Neural cell (in vitro differentiated cells): Measurements from ENCODE around the gene HS2ST1. TPM values are rescaled to one million over a fixed set of nuclear protein-coding genes. Genes with fewer than 3 reads are reported as not detected.

Experiments
- H2AFZ ChIP-seq: fragments of 200-600, 300-800 bp; sonication (generic), shearing (Covaris generic); 2 replicates; pipeline ENCODE4 v1.6.0; 2014; ENCODE audit warnings: low read depth, mild to moderate bottlenecking, antibody characterized with exemption, low read length, moderate library complexity
- H3F3A ChIP-seq: fragments of 200-600 bp; shearing (Covaris generic); 2 replicates; pipeline ENCODE4 v1.6.1; 2016; ENCODE audit warnings: mild to moderate bottlenecking, moderate library complexity, mixed read lengths, antibody characterized with exemption, low read length; ENCODE audit not compliant: insufficient read depth, poor library complexity, severe bottlenecking
- H3K27ac ChIP-seq: fragments of 200-600, 300-800 bp; sonication (generic), shearing (Covaris generic); 2 replicates; pipeline ENCODE4 v1.5.1; 2014; ENCODE audit warnings: mild to moderate bottlenecking, low read length, moderate library complexity
- H3K27me3 ChIP-seq: fragments of 300-800, 200-600 bp; sonication (generic), shearing (Covaris generic); 2 replicates; pipeline ENCODE4 v1.6.0; 2014; ENCODE audit warnings: mild to moderate bottlenecking, low read depth, low read length, moderate library complexity; ENCODE audit not compliant: insufficient read depth
- H3K36me3 ChIP-seq: fragments of 300-800, 200-600 bp; sonication (generic), shearing (Covaris generic); 2 replicates; pipeline ENCODE4 v1.5.1; 2014; ENCODE audit warnings: mild to moderate bottlenecking, antibody characterized with exemption, low read length, moderate library complexity; ENCODE audit not compliant: insufficient read depth
- H3K4me2 ChIP-seq: fragments of 300-800, 200-600 bp; sonication (generic), shearing (Covaris generic); 2 replicates; pipeline ENCODE4 v1.6.0; 2014; ENCODE audit warnings: mild to moderate bottlenecking, low read length
- H3K4me3 ChIP-seq: fragments of 300-800, 200-600 bp; sonication (generic), shearing (Covaris generic); 2 replicates; pipeline ENCODE4 v1.5.1; 2014; ENCODE audit warnings: mild to moderate bottlenecking, low read length, moderate library complexity
- H3K79me2 ChIP-seq: fragments of 200-600 bp; shearing (Covaris generic); replicated peaks from 2 replicates; pipeline ENCODE4 v1.6.0; 2014; ENCODE audit warnings: mild to moderate bottlenecking, low read length, moderate library complexity; ENCODE audit not compliant: insufficient read depth
- H3K9ac ChIP-seq: fragments of 300-800, 200-600 bp; sonication (generic), shearing (Covaris generic); 2 replicates; pipeline ENCODE4 v1.6.1; 2016; ENCODE audit warnings: mild to moderate bottlenecking, low read length, mixed read lengths
- H3K9me2 ChIP-seq: fragments of 200-600 bp; shearing (Covaris generic); 2 replicates; pipeline ENCODE4 v1.6.1; 2016; ENCODE audit warnings: mild to moderate bottlenecking, low read length, mixed read lengths; ENCODE audit not compliant: insufficient read depth
- H3K9me3 ChIP-seq: fragments of 200-600, 300-800 bp; sonication (generic), shearing (Covaris generic); 2 replicates; pipeline ENCODE4 v1.6.1; 2016; ENCODE audit warnings: mild to moderate bottlenecking, mixed run types, low read length, moderate library complexity, mixed read lengths
- H4K20me1 ChIP-seq: fragments of 200-600 bp; shearing (Covaris generic); 2 replicates; pipeline ENCODE4 v1.6.1; 2016; ENCODE audit warnings: mild to moderate bottlenecking, mixed run types; ENCODE audit not compliant: insufficient read depth
- CTCF ChIP-seq: fragments of 450-650 bp; IDR thresholded peaks from 2 replicates; pipeline ENCODE4 v1.5.1; 2014; ENCODE audit warnings: antibody characterized with exemption, mild to moderate bottlenecking, moderate library complexity; ENCODE audit not compliant: poor library complexity, severe bottlenecking
- EP300 ChIP-seq: fragments of 450-650 bp; conservative IDR thresholded peaks from 2 replicates; pipeline ENCODE4 v1.6.1; 2014; ENCODE audit warnings: antibody characterized with exemption, mild to moderate bottlenecking, moderate library complexity; ENCODE audit not compliant: poor library complexity, severe bottlenecking
- EZH2 ChIP-seq: fragments of 200-600, 300-800 bp; shearing (Covaris generic), sonication (generic); IDR thresholded peaks from 2 replicates; pipeline ENCODE4 v1.6.1; 2014; ENCODE audit warnings: antibody characterized with exemption, low read length, borderline replicate concordance, mild to moderate bottlenecking; ENCODE audit not compliant: insufficient read depth, poor library complexity, severe bottlenecking
- MXI1 ChIP-seq: fragments of 450-650 bp; conservative IDR thresholded peaks from 2 replicates; pipeline ENCODE4 v1.6.1; 2014; ENCODE audit warnings: antibody characterized with exemption, mild to moderate bottlenecking; ENCODE audit not compliant: poor library complexity, severe bottlenecking
- POLR2AphosphoS5 ChIP-seq: IDR thresholded peaks from 2 replicates; pipeline ENCODE4 v1.6.1; 2012
- RAD21 ChIP-seq: fragments of 450-650 bp; conservative IDR thresholded peaks from 2 replicates; pipeline ENCODE4 v1.6.1; 2014; ENCODE audit warnings: antibody characterized with exemption, mild to moderate bottlenecking, moderate library complexity
- REST ChIP-seq: IDR thresholded peaks from 2 replicates; pipeline ENCODE4 v1.6.1; 2012; ENCODE audit warnings: borderline replicate concordance
- SMC3 ChIP-seq: fragments of 450-650 bp; conservative IDR thresholded peaks from 2 replicates; pipeline ENCODE4 v1.6.1; 2014; ENCODE audit warnings: antibody characterized with exemption, mild to moderate bottlenecking, moderate library complexity; ENCODE audit not compliant: poor library complexity
- TAF1 ChIP-seq: IDR thresholded peaks from 2 replicates; pipeline ENCODE4 v1.6.1; 2012; ENCODE audit warnings: low read depth
- polyA plus RNA-seq: library from polyadenylated mRNA; depleted of rRNA; stranded (reverse); fragments of >200 nt; gene quantifications from 2 replicates; pipeline ENCODE4 v1.2.3, GENCODE V29; 2014

The HS2ST1 gene
- polyA plus RNA-seq, 1 donor from 2014 or later, result 24.7 TPM

GRCh38 chr1:87056974-87057373 is 142.5 kb downstream of the HS2ST1 start:
- Histone ChIP-seq H3K9me2 (no peaks in the 10 kb centered on the region), H3K9me3 (no peaks in the 10 kb centered on the region), H3F3A (no peaks in the 10 kb centered on the region), H3K9ac (no peak overlapping the region), H3K36me3 (no peaks in the 10 kb centered on the region), H3K4me3 (no peak overlapping the region), H2AFZ (no peak overlapping the region), H3K4me2 (no peak overlapping the region), H3K27ac (no peak overlapping the region), H3K27me3 (no peaks in the 10 kb centered on the region), H3K79me2 (peaks cover 13% of the 10 kb centered on the region), H4K20me1 (no peaks in the 10 kb centered on the region)
- TF ChIP-seq POLR2AphosphoS5 (no peak), CTCF (no peak), REST (no peak), MXI1 (no peak), EZH2 (no peak), RAD21 (no peak), SMC3 (no peak), EP300 (no peak), TAF1 (no peak)

GRCh38 chr1:87058343-87058649 is 143.9 kb downstream of the HS2ST1 start:
- H4K20me1 ChIP-seq, result no peaks in the 10 kb centered on the region
- H3K9me3 ChIP-seq, result no peaks in the 10 kb centered on the region
- H3K79me2 ChIP-seq, result peaks cover 17% of the 10 kb centered on the region
- H3F3A ChIP-seq, result no peaks in the 10 kb centered on the region
- H3K9me2 ChIP-seq, result no peaks in the 10 kb centered on the region
- no peaks in the 10 kb centered on the region for H3K27me3 ChIP-seq
- no peak overlapping the region for H2AFZ ChIP-seq
- no peak overlapping the region for H3K4me2 ChIP-seq
- H3K4me3 ChIP-seq, result no peak overlapping the region
- H3K36me3 ChIP-seq, result no peaks in the 10 kb centered on the region
- H3K9ac ChIP-seq, result no peak overlapping the region
- no peak overlapping the region for H3K27ac ChIP-seq
- TF ChIP-seq EZH2, result no peak
- no peak for TF ChIP-seq POLR2AphosphoS5
- TF ChIP-seq MXI1, result no peak
- TF ChIP-seq REST, result no peak
- TF ChIP-seq EP300, result no peak
